WTC11 (cell line): ENCODE results near the gene KIF19.

Experiments
- ATF3 ChIP-seq: sonication (generic); formaldehyde crosslinking; conservative IDR thresholded peaks from 2 replicates; pipeline ENCODE4 v1.8.1; 2022; ENCODE audit warnings: mild to moderate bottlenecking, missing genetic modification reagents
- CTCF ChIP-seq: fragments of 200-600 bp; IDR thresholded peaks from 2 replicates; pipeline ENCODE4 v1.8.0; 2022; ENCODE audit warnings: antibody characterized with exemption
- ESRRA ChIP-seq: sonication (generic); formaldehyde crosslinking; IDR thresholded peaks from 2 replicates; pipeline ENCODE4 v1.8.1; 2022; ENCODE audit warnings: mild to moderate bottlenecking, missing genetic modification reagents, borderline replicate concordance
- MYBL2 ChIP-seq: sonication (generic); formaldehyde crosslinking; IDR thresholded peaks from 2 replicates; pipeline ENCODE4 v1.8.1; 2023; ENCODE audit warnings: mild to moderate bottlenecking, moderate library complexity, missing genetic modification reagents
- NR2C2 ChIP-seq: sonication (generic); formaldehyde crosslinking; IDR thresholded peaks from 2 replicates; pipeline ENCODE4 v1.8.0; 2022; ENCODE audit warnings: mild to moderate bottlenecking, missing genetic modification reagents
- TCF7 ChIP-seq: sonication (generic); formaldehyde crosslinking; IDR thresholded peaks from 2 replicates; pipeline ENCODE4 v1.8.0; 2022; ENCODE audit warnings: mild to moderate bottlenecking, low read depth, missing genetic modification reagents, moderate library complexity
- ZNF121 ChIP-seq: sonication (generic); formaldehyde crosslinking; IDR thresholded peaks from 2 replicates; pipeline ENCODE4 v1.8.0; 2023; ENCODE audit warnings: missing genetic modification reagents
- ZNF317 ChIP-seq: sonication (generic); formaldehyde crosslinking; IDR thresholded peaks from 2 replicates; pipeline ENCODE4 v1.8.1; 2023; ENCODE audit warnings: low read depth, mild to moderate bottlenecking, moderate library complexity, missing genetic modification reagents, borderline replicate concordance
- TF ChIP-seq, protein P1 (sequence below): fragments of 250-450 bp; sonication (Bioruptor Pico); IDR thresholded peaks from 2 replicates; pipeline ENCODE4 v1.8.0; 2021; ENCODE audit warnings: mild to moderate bottlenecking

DNA sequence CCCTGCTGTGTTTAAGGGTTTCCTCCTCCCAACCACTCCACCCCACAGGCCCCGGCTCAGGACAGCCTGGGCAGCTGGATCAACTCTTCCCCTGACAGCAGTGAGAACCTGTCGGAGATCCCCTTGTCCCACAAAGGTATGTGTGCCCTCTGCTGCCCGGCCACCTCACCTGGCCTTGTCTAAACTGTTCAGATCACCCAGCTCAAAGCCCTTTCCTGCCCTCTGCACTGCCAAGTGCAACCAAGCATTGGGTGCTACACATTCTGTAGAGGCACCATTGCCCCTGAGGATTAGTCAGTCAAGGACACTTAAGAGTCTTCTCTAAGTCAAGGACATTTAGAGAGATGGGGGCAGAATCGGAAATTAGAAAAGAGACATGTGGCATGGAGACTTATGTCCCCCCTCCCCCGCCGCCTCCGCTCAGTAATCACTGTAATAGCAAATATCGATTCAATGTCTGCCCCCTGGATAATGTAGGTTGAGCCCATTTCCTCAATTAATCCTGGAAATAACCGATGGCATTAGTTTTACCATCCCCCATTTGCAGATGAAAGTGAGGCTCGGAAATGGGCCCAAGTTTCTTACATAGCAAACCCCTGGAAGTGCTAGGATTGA lies 27.5 kb downstream of the KIF19 start:
- TF ChIP-seq MYBL2 (CRISPR knock-in tag) (no peak), NR2C2 (CRISPR knock-in tag) (no peak), CTCF (no peak), ZNF317 (CRISPR knock-in tag) (no peak), ZNF121 (CRISPR knock-in tag) (no peak), TCF7 (CRISPR knock-in tag) (no peak), ATF3 (CRISPR knock-in tag) (no peak), ESRRA (CRISPR knock-in tag) (no peak)
- TF ChIP-seq, protein P1, sequence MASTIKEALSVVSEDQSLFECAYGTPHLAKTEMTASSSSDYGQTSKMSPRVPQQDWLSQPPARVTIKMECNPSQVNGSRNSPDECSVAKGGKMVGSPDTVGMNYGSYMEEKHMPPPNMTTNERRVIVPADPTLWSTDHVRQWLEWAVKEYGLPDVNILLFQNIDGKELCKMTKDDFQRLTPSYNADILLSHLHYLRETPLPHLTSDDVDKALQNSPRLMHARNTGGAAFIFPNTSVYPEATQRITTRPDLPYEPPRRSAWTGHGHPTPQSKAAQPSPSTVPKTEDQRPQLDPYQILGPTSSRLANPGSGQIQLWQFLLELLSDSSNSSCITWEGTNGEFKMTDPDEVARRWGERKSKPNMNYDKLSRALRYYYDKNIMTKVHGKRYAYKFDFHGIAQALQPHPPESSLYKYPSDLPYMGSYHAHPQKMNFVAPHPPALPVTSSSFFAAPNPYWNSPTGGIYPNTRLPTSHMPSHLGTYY: no peak
